Parathyroid adenoma (tissue), 2 donors: ENCODE measurements around the gene DUSP16.

Source experiments
- H2AFZ ChIP-seq: fragments of 300-600 bp; sonication (generic); one replicate; pipeline ENCODE4 v1.7.0; 2017; ENCODE audit warnings: antibody characterized with exemption, mild to moderate bottlenecking
- H3K27ac ChIP-seq: fragments of 300-600 bp; sonication (generic); one replicate; pipeline ENCODE4 v1.7.0; 2017
- H3K27me3 ChIP-seq: fragments of 300-600 bp; sonication (generic); one replicate; pipeline ENCODE4 v1.7.0; 2017; ENCODE audit warnings: low read length; ENCODE audit not compliant: control insufficient read depth, insufficient read depth
- H3K36me3 ChIP-seq: fragments of 300-600 bp; sonication (generic); one replicate; pipeline ENCODE4 v1.7.0; 2017; ENCODE audit warnings: low read length; ENCODE audit not compliant: control insufficient read depth, insufficient read depth
- H3K4me1 ChIP-seq: fragments of 300-600 bp; sonication (generic); one replicate; pipeline ENCODE4 v1.7.0; 2017; ENCODE audit warnings: control low read depth
- H3K4me2 ChIP-seq: fragments of 300-600 bp; sonication (generic); one replicate; pipeline ENCODE4 v1.7.0; 2017; ENCODE audit warnings: low read length
- H3K4me3 ChIP-seq: fragments of 300-600 bp; sonication (generic); one replicate; pipeline ENCODE4 v1.7.0; 2017; ENCODE audit warnings: low read depth, low read length
- H3K79me2 ChIP-seq: fragments of 300-600 bp; sonication (generic); one replicate; pipeline ENCODE4 v1.7.0; 2017; ENCODE audit warnings: control low read depth
- H3K9ac ChIP-seq: fragments of 300-600 bp; sonication (generic); one replicate; pipeline ENCODE4 v1.7.0; 2017; ENCODE audit warnings: mild to moderate bottlenecking
- H3K9me3 ChIP-seq: fragments of 300-600 bp; sonication (generic); one replicate; pipeline ENCODE4 v1.7.0; 2017; ENCODE audit warnings: low read length; ENCODE audit not compliant: control insufficient read depth
- TF ChIP-seq, protein P1 (sequence below): fragments of 300-600 bp; sonication (generic); IDR thresholded peaks from one replicate; pipeline ENCODE4 v1.7.0; 2017; ENCODE audit warnings: antibody characterized with exemption, mild to moderate bottlenecking
- donor health status: primary hyperparathyroidism.

DUSP16 gene

DNA sequence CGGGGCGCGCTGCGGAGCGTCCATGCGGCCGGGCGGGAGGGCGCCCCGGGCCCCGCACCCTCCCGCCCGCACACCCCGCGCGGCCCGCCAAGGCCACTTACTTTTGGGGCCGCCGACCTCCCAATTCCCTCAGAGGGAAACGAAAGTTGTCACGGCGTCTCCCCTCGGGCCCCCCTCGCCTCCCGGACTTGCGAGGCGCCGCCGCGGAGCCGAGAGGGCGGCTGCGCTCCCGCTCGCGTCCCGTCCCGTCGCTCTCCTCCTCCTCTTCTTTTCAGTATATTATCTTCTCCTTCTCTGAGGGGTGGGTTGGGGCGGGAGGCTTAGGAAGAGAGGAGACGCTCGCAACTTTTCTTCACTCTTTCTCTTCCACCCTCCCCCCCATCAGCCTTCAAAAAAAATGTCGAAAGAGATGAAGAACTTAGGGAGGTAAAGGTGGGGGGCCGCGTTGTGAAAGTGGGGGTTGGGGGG is 613 bp downstream of the DUSP16 start:
- H3K9me3 ChIP-seq, result no peaks in the 10 kb centered on the region
- TF ChIP-seq, protein P1, sequence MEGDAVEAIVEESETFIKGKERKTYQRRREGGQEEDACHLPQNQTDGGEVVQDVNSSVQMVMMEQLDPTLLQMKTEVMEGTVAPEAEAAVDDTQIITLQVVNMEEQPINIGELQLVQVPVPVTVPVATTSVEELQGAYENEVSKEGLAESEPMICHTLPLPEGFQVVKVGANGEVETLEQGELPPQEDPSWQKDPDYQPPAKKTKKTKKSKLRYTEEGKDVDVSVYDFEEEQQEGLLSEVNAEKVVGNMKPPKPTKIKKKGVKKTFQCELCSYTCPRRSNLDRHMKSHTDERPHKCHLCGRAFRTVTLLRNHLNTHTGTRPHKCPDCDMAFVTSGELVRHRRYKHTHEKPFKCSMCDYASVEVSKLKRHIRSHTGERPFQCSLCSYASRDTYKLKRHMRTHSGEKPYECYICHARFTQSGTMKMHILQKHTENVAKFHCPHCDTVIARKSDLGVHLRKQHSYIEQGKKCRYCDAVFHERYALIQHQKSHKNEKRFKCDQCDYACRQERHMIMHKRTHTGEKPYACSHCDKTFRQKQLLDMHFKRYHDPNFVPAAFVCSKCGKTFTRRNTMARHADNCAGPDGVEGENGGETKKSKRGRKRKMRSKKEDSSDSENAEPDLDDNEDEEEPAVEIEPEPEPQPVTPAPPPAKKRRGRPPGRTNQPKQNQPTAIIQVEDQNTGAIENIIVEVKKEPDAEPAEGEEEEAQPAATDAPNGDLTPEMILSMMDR, result no peak
- H3K4me3 ChIP-seq, result peak overlapping the region; percentile 88
- peak overlapping the region; percentile 99 for H3K4me2 ChIP-seq
- peaks cover 11% of the 10 kb centered on the region for H3K4me1 ChIP-seq
- no peaks in the 10 kb centered on the region for H3K36me3 ChIP-seq
- H3K27me3 ChIP-seq, result no peaks in the 10 kb centered on the region
- H3K79me2 ChIP-seq, result peaks cover 17% of the 10 kb centered on the region
- peak overlapping the region; percentile 83 for H2AFZ ChIP-seq
- peak overlapping the region; percentile 74 for H3K9ac ChIP-seq
- peak overlapping the region; percentile 90 for H3K27ac ChIP-seq

DNA sequence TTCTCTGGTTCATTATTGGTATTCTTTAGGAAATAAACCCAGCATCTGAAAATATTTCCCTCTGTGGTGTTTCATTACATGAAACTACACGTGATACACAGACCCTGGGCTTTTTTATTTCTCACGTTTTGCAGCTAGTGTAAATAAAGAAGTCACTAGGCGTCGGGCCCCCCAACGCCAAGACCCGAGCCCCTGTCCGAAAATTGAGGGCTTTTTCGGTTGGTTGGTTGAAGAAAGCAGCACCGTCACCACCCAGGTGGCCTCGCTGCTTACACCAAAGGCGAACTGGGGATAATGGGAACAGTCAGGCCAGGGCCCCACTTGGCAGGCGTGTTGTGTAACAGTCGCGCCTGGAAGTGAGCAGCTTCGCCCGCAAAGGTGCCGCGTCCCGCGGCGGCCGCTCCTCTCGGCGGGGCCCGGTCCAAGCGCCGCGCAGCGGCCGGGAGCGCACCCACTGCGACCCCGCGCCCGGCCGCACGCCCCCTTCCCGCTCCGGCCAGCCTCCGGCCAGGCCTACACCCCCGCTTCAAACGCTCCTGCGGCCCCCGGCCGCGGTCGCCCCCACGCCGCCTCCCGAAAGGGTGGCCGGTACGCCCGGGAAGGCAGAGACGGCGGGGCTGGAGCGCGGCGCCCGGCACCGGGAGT is 1.2 kb downstream of the DUSP16 start:
- H3K4me3 ChIP-seq, result peak overlapping the region; percentile 88
- peak overlapping the region; percentile 90 for H3K27ac ChIP-seq
- H3K9ac ChIP-seq, result no peak overlapping the region
- peak overlapping the region; percentile 58 for H2AFZ ChIP-seq
- no peaks in the 10 kb centered on the region for H3K36me3 ChIP-seq
- H3K79me2 ChIP-seq, result peaks cover 21% of the 10 kb centered on the region
- TF ChIP-seq, protein P1, result no peak
- no peaks in the 10 kb centered on the region for H3K27me3 ChIP-seq
- H3K4me1 ChIP-seq, result peaks cover 11% of the 10 kb centered on the region
- no peaks in the 10 kb centered on the region for H3K9me3 ChIP-seq
- H3K4me2 ChIP-seq, result peak overlapping the region; percentile 99

DNA sequence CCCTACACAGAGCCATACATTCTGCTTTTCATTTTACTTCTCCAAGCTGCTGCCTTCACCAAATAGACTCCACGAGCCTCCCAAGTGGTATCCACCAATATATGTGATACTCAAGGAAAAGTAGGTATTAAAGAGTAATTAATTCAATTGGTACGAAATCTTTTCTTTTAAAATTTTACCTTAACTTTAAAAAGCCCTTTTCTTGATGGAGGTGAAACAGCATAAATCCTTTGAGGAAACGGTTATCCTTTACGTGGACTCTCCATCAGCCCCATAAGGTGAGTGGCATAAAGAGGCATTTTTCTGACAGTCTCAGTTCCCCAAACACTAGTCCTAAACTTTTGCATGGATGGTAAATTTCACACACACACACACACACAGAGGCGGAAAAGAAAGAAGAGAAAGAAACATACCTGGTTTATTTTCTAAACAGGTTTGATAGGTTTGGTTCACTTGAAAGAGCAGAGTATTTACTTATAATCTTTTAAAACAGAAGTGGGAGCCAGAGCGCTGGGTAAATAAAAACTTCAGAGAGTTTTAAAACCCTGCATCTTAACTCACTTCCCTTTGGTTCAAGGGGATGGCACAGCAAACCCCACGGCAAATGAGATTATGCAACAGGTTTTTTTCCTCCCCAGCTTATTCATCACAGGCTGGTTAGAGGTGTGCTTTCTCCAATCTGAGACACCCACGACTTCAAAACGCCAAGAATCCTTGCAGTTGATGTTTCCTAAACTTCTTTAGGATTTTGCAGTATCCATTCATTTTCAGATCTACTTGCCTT is 1.9 kb downstream of the DUSP16 start:
- H3K9ac ChIP-seq, result no peak overlapping the region
- H3K27ac ChIP-seq, result peak overlapping the region; percentile 90
- no peaks in the 10 kb centered on the region for H3K36me3 ChIP-seq
- H3K9me3 ChIP-seq, result no peaks in the 10 kb centered on the region
- no peaks in the 10 kb centered on the region for H3K27me3 ChIP-seq
- H3K4me3 ChIP-seq, result peak overlapping the region; percentile 88
- peak overlapping the region; percentile 99 for H3K4me2 ChIP-seq
- H3K4me1 ChIP-seq, result peaks cover 11% of the 10 kb centered on the region
- peaks cover 22% of the 10 kb centered on the region for H3K79me2 ChIP-seq
- H2AFZ ChIP-seq, result peak overlapping the region; percentile 58
- TF ChIP-seq, protein P1, result no peak

DNA sequence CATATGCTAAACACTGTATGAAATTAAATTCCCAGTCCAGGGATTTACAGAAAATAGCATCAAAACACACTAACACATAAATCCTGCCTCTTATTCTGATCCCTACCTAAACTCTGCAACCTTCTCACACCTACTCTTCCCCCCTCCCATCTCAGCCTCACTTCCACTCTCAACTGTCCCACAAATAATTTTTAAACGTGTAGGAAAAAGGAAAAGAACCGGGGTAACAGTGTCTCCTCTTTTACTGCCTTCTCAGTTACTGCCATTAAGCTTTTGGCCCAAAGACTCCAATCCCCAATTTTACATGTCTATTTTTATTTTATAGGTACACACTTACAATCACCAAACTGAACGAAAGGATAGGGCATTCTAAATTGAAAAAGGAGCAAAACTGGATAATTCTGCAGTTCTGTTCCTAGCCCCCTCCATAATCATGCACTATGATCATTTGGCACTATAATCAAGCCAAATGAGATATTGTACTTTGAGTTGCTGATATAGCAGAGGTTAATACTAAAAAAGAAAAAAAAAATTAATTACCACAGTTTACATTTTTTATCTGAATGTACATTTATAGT is 2.9 kb downstream of the DUSP16 start:
- Histone ChIP-seq H3K4me3 (no peak overlapping the region), H3K79me2 (peaks cover 28% of the 10 kb centered on the region), H3K27ac (no peak overlapping the region), H3K27me3 (no peaks in the 10 kb centered on the region), H3K9ac (no peak overlapping the region), H3K4me1 (peaks cover 11% of the 10 kb centered on the region), H3K4me2 (no peak overlapping the region), H3K36me3 (no peaks in the 10 kb centered on the region), H2AFZ (no peak overlapping the region), H3K9me3 (no peaks in the 10 kb centered on the region)
- TF ChIP-seq, protein P1, result no peak
